Femur (tissue), 1 donor: ENCODE results near the gene ZNF311.
A peak's percentile ranks its signal among the peaks of the same experiment; 100 is the strongest.

Experiments used
- DNase-seq: peaks from one replicate; pipeline ENCODE4 v3.0.0-alpha.2; 2017

ZNF311 gene

DNA sequence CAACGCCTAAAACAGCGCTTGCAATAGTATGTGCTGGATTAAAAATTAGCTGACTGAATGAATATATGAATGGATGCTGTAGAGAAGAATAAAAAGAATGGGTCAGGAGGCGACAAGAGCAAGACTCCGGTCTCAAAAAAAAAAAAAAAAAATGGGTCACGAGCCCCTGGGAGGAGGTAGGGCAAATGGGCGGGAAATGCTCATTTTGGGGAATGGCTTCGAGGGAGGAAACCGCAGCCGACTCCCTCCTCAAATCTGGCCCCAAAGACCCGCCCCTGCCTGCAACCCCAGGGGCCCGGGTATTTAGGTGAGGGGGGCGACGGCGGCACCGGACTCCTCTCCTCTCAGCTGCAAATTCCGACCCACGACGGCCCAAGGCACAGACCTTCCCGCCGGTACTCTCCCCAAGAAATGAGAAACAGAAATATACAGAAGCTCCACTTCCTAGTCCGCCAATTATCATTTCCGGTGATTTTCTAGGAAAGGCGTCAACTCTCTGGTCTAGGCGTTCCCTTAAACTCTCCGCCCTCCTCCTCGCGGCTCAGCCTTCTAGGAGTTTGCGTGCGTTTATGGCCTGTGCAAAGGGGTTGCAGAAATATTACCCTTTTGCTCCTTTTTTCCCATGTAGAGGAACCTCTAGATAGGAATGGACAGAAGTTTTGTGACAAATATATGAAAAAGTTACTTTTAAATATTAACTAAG, at the start of gene ZNF311:
ZNF311 (minus strand) TSS at position 133 of the 703 bp plus-strand sequence. CDS start 1,361 bp downstream, outside the sequence.
- peak; percentile 75 for DNase-seq

DNA sequence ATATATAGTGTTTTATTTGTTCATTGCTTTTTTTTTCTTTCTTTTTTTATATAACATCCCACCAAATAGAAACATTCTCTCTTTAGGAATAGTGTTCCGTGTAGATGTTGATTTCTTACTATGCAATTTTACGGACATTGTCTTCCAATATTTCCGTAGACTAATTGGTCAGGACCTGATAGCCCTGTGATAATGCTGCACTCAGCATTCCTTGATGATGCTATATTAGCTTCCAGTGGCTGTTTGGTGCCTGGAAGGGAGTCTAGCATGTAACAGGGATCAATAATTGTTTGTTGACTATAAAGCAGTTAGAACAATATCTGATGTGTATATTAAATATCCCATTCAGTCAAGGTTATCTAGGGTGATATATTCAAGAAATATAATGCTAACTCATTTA, 46.6 kb upstream of the ZNF311 start:
- no peak for DNase-seq

DNA sequence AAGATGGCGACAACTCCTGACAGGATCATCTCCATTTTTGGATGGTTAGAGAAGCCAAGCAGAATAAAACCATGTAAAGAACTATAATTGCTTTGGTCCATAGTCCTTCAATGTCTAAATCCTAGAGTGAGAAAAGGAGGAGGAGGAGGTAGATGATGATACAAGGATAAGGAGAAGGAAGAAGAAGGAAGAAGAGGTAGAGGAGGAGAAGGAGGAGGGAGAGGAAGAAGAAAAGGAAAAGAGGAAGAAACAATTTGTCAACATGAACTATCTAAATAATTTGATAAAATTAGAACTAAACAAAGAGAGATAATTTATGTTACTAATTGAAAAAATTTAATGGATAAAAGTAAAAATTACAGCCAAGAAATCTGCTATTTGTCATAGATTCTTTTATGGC, 40.0 kb upstream of the ZNF311 start, which contains the start of gene OR2W1:
OR2W1 (minus strand) TSS at position 101 of the 400 bp plus-strand sequence; CDS start at position 101, 0 bp downstream.
- DNase-seq: no peak

DNA sequence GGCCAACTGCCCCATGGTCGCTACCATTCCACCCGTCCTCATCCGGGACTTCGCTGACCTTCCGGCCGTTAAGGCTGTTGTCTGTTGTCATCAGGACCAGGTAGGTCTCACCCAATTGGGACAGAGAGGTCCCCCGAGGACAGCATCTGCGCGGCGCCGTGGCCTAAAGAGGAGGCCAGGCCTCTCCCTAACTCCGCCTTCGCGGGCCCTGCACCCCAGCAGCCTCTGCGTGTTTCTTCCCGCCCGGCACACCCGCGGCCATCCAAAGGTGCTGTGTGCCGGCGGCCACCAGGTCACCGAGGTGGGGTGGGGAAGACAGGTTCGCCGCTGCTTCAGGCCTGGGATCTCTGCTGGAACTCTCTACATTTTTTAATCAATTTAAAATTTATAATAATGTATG, 30.8 kb upstream of the ZNF311 start:
- DNase-seq: no peak

- DNase-seq: no peak
Measured at GRCh38 chr6:29028821-29029220, 23.7 kb upstream of the ZNF311 start.

DNA sequence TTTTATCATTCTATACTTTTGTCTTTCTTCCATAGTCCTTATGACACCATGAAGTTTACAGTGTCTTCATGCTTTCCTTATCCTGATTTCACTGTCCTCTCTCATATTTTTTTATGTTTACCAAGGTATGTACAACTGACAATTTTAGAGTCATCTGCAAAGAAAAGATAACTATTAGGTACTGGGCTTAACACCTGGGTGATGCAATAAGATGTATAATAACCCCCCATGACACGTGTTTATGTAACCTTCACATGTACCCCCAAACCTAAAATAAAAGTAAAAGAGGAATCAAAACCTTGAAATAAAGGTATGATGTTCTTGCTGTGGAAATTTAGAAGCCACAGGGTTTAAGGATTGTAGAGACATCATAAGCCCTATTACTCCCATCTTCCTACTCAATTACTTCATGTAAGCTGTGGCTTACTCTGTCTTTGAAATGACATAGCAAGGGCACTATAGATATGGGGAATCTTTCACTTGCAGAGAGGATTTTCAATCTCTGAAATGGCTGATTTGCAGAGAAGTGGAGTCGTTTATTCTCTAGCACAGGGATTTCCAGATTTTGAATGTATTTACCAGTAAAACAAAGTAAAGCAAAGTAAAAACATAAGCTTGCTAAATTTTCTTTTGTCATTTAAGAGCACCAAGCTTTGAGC, 20.9 kb upstream of the ZNF311 start:
- no peak for DNase-seq

GRCh38 chr6:29021434-29021833, 16.3 kb upstream of the ZNF311 start:
- no peak for DNase-seq

GRCh38 chr6:29019629-29020028, 14.5 kb upstream of the ZNF311 start:
- no peak for DNase-seq

DNA sequence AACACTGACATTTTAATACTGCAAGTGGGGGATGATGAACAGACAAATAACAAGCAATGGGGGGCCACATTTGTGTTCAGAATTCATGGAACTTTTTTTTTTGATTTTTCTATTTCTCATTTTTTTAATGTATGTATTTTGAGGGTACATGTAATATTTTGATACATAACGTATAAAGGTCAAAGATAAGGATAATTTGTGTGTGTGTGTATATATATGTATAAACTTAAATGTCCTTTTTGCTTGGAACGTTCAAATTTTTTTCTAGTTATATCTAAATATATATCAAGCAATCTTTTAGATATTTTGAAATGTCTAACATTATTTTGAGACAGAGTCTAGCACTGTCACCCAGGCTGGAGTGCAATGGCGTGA, 12.3 kb upstream of the ZNF311 start:
- no peak for DNase-seq

- DNase-seq: peak; percentile 83
Measured at GRCh38 chr6:29016559-29017427, 11.7 kb upstream of the ZNF311 start.

DNA sequence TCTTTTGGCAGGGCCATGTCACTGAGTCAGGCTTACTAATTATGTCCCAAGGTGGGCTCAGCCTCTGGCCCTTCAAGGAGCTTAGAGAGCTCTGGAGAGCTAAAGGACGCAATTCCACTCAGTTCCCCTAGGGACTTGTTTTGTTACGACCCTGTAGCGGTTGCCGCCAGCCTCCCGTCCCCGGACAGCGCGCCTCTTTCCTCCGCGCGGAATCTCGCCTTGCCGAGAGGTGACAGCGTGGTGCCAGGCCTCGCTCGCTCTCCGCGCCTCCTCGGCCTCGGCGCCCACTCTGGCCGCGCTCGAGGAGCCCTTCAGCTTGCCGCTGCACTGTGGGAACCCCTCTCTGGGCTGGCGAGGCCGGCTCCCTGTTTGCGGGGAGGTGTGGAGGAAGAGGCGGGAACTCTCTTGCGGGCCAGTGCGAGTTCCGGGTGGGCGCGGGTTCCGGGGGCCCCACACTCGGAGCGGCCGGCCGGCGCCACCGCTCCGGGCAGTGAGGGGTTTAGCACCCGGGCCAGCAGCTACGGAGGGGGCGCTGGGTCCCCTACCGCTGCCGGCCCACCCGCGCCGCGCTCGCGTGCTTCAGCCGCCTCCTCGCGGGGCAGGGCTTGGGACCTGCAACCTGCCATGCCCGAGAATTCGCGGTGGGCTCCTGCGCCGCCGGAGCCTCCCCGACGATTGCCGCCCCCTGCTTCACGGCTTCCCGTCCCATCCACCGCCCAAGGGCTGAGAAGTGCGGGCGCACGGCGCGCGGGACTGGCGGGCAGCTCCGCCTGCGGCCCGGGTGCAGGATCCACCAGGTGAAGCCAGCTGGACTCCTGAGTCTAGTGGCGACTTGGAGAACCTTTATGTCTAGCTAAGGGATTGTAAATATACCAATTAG, 9.9 kb upstream of the ZNF311 start:
- DNase-seq: no peak

GRCh38 chr6:29011276-29011734, 6.2 kb upstream of the ZNF311 start:
- peak; percentile 83 for DNase-seq

- DNase-seq: no peak
Measured at GRCh38 chr6:29009358-29009757, 4.2 kb upstream of the ZNF311 start.

- DNase-seq: no peak
Measured at GRCh38 chr6:29008089-29008488, 3.0 kb upstream of the ZNF311 start.

GRCh38 chr6:28996844-28997510, 8.1 kb downstream of the ZNF311 start:
- no peak for DNase-seq

- DNase-seq: no peak
Measured at GRCh38 chr6:28995093-28995650, 9.9 kb downstream of the ZNF311 start.

- peak; percentile 60 for DNase-seq
Measured at GRCh38 chr6:28988536-28989311, 16.4 kb downstream of the ZNF311 start.

GRCh38 chr6:28985462-28986164, 19.5 kb downstream of the ZNF311 start:
- peak; percentile 94 for DNase-seq

DNA sequence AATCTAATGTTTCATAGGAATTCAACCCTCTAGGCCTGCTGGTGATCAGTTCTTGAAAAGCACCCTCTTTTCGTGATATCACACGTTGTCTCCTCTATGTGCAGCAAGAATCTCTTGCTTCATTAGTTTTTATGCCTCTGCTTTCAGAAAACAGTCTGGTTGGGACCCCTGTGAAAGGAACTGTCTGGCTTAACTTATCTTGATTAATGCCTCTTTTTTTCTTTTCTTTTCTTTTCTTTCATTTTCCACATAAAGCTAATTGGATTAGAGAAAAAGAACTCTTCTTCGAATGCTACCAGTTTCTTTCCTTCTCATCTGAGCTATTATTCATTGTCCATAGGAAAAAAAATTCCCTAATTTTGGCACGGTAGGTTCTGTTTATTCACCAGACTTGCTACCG, 21.3 kb downstream of the ZNF311 start:
- DNase-seq: no peak
